ENCODE results near the gene CACNG7.

DNA sequence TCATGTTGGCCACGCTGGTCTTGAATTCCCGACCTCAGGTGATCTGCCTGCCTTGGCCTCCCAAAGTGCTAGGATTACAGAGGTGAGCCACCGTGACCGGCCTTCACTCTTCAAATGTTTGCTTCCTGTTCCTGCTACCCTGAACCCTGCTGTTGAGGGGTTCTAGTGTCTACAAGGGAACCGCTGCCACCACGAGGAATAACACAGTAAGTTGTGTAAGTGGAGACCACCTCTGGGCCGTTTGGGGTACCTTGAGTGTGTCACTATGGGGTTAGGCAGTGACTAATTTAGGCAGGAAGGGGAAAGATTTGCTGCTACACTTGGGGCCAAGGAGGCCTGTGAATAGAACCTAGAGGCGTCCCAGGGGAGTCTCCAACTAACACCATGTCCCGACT is 43.6 kb upstream of the CACNG7 start:
- TF ChIP-seq CTCF (IDR thresholded peaks at IDR 0.05) (no peak), POLR2A (IDR thresholded peaks at IDR 0.05) (no peak), POLR2AphosphoS5 (IDR thresholded peaks at IDR 0.05) (no peak), EP300 (IDR thresholded peaks at IDR 0.05) (no peak)
